ENCODE data around the gene IRF1. TPM values are rescaled to one million over a fixed set of nuclear protein-coding genes. Genes with fewer than 3 reads are reported as not detected.

The IRF1 gene
- polyA plus RNA-seq, 1 experiment, result 25.5 TPM

DNA sequence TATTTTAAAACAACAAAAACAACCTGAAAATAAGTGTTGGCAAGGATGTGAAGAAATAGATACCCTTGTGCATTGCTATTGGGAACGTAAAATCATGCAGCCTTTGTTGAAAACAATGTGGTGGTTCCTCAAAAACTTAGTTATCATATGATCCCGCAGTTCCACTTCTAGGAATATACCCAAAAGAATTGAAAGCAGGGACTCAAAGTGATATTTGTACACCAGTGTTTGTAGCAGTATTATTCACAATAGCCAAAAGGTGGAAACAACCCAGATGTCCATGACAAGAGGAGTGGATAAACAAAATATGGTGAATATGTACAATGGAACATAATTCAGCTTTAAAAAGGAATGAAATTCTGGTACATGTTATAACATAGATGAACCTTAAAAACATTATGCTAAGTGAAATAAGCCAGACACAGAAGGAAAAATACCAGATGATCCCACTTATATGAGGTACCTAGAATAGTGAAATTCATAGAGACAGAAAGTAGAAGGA is 29.0 kb downstream of the IRF1 start:
- no peak overlapping the region for H3K4me3 ChIP-seq (ENCODE audit: low read depth, low read length)
- ChIA-PET CTCF (no interaction called here), POLR2A (no interaction called here)
- no peak for DNase-seq (ENCODE audit: low read depth)
- TF ChIP-seq, protein P1, sequence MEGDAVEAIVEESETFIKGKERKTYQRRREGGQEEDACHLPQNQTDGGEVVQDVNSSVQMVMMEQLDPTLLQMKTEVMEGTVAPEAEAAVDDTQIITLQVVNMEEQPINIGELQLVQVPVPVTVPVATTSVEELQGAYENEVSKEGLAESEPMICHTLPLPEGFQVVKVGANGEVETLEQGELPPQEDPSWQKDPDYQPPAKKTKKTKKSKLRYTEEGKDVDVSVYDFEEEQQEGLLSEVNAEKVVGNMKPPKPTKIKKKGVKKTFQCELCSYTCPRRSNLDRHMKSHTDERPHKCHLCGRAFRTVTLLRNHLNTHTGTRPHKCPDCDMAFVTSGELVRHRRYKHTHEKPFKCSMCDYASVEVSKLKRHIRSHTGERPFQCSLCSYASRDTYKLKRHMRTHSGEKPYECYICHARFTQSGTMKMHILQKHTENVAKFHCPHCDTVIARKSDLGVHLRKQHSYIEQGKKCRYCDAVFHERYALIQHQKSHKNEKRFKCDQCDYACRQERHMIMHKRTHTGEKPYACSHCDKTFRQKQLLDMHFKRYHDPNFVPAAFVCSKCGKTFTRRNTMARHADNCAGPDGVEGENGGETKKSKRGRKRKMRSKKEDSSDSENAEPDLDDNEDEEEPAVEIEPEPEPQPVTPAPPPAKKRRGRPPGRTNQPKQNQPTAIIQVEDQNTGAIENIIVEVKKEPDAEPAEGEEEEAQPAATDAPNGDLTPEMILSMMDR (IDR thresholded peaks at IDR 0.05; ENCODE audit: insufficient read depth, low read depth, low read length), result no peak
- H3K27me3 ChIP-seq (ENCODE audit: control insufficient read depth, insufficient read depth, low read length), result no peaks in the 10 kb centered on the region
- no peaks in the 10 kb centered on the region for H3K36me3 ChIP-seq (ENCODE audit: control insufficient read depth, insufficient read depth, low read length)

DNA sequence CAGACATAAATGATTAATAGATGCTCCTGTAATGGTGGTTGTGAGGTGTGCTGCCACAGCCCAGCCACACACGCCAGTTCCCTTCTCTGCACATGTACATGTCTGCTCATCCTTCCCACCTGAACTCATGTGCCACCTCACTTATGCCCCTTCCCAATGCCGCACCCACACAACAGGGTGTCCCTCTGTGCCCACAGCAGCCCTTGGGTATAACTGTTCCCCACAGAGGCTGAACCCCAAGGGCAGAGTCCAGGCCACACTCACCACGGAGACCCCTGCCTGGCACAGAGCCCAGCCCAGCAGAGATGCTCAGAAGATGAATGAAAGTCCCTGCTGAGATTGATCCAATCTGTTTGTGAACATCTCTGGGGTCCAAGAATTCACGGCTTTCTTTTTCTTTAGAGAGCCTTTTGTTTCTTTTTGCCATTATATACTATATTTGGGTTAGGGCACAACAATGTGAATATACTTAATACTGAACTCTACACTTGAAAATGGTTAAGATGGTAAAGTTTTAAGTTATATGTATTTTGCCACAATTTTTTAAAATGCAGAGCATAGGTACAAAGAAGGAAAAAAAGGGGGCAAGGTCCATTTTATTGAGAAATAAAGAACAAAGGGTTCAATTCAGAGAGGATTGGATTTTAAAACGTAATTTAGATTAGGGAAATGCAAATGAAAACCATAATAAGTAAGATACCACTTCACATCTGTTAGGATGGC is 29.6 kb downstream of the IRF1 start:
- POLR2A ChIA-PET, result no interaction called here
- CTCF ChIA-PET, result interaction anchor here (2.6 kb wide), 2 partner anchors 9 to 37 kb away, joined by 7 to 10 read pairs; no protein-coding TSS in a partner anchor
- H3K27me3 ChIP-seq (ENCODE audit: control insufficient read depth, insufficient read depth, low read length), result no peaks in the 10 kb centered on the region
- no peaks in the 10 kb centered on the region for H3K36me3 ChIP-seq (ENCODE audit: control insufficient read depth, insufficient read depth, low read length)
- no peak overlapping the region for H3K4me3 ChIP-seq (ENCODE audit: low read depth, low read length)
- TF ChIP-seq, protein P1 (IDR thresholded peaks at IDR 0.05; ENCODE audit: insufficient read depth, low read depth, low read length), result no peak
- DNase-seq (ENCODE audit: low read depth), result no peak

DNA sequence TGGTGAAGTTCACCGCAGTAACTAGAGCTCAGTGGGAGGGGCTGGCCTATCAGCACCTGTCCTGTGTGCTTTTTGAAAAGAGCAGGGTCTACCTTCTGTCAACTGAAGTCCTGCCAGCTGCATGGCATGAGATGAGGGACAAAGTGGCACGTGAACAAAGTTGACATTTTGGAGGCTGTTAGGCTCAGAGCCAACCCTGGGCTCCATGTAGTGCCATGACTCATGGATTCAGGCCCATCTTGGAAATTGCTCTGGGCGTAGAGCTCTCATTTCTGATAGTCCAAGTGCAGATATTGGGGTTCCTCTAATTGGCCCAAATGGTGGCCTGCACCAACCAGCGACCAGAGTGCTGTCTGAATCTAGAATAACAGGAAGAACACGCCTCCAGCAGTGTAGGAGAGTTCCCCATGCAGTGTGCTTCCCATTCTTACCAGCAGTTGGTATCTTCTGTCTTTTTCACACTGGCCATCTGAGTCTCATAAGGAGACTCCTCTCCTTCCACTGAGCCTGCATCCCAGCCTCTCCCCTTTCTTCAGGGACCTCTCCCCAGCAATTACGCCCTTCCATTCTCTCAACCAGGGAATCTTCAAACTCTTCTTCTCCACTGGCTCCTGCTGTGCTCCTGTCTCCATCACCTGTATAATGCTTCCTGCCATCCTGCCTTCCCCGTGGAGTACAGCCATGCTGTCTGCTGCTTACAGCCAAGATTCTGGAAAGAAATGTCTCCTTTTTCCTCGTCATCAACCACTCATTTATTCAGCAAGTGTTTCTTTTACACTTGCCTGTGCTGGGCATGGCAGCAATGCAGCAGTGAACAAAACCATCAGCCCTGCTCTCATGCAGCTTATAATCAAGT is 30.4 kb downstream of the IRF1 start:
- DNase-seq (ENCODE audit: low read depth), result no peak
- ChIA-PET POLR2A (no interaction called here), CTCF (interaction anchor here (1.0 to 2.6 kb wide), 4 partner anchors 10 to 73 kb away, joined by 3 to 10 read pairs (median 6); no protein-coding TSS in a partner anchor)
- TF ChIP-seq, protein P1 (IDR thresholded peaks at IDR 0.05; ENCODE audit: insufficient read depth, low read depth, low read length), result no peak
- Histone ChIP-seq H3K4me3 (ENCODE audit: low read depth, low read length) (no peak overlapping the region), H3K27me3 (ENCODE audit: control insufficient read depth, insufficient read depth, low read length) (no peaks in the 10 kb centered on the region), H3K36me3 (ENCODE audit: control insufficient read depth, insufficient read depth, low read length) (no peaks in the 10 kb centered on the region)

DNA sequence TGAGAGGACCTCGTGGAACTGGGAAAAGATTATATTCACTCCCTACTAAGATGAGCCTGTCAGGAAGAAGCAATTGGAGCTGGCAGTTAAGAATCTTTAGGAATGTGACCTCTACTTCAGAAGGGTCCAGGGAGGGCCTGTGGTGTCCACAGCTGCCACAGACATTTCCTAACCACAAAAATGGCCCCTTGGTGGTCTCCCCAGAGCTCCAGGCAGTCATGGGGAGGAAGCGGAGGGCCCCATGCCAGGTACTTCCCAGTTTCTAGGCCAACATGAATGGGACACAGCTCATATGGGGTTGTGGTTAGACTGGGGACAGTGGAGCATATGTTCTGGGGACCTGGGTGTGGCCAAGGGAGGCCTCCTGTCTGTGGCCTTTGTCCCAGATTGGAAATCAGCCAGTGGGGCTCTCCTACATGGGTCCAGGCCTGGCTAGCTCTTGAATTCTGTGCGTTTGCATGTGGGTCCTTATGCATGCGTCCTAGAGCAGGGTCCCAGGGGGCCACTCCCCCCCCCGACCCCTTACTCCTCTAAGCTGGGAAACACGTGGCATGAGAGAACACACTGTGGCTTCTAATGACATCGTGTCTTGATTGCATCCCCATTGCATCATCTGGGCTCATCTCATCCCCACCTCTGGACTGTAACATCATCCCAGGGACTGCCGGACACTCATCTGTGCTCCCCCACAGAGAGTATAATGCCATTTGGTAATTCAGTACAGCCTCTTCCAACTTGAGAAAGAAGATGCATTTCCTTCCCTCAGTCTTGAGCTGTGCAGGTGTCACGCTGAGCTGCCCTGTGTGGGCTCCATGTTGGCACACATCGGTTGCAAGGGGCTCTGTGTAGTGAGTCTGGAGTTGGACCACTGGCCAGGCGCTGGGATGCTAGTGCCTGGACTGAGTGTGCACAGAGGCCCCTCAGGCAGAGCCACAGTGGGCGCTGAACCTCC is 31.3 kb downstream of the IRF1 start:
- Histone ChIP-seq H3K36me3 (ENCODE audit: control insufficient read depth, insufficient read depth, low read length) (no peaks in the 10 kb centered on the region), H3K27me3 (ENCODE audit: control insufficient read depth, insufficient read depth, low read length) (no peaks in the 10 kb centered on the region), H3K4me3 (ENCODE audit: low read depth, low read length) (no peak overlapping the region)
- no peak for DNase-seq (ENCODE audit: low read depth)
- TF ChIP-seq, protein P1 (IDR thresholded peaks at IDR 0.05; ENCODE audit: insufficient read depth, low read depth, low read length), result no peak
- CTCF ChIA-PET, result interaction anchor here (0.9 to 3.1 kb wide), 9 partner anchors 8 to 72 kb away, joined by 3 to 12 read pairs (median 3); no protein-coding TSS in a partner anchor
- POLR2A ChIA-PET, result interaction anchor here (0.6 kb wide), 1 partner anchor 244 kb away, joined by 3 read pairs; no protein-coding TSS in a partner anchor

Data from BJ (cell line).